Prostate gland (tissue), 2 donors: ENCODE data around the gene FYCO1. TPM values are rescaled to one million over a fixed set of nuclear protein-coding genes. Genes with fewer than 3 reads are reported as not detected.
"Not testable (repeated sequence)": the region's sequence is repeated elsewhere in the genome, so short reads cannot be mapped to it uniquely, and the experiment has no call there.

Experiments used
- DNase-seq: peaks from one replicate; pipeline ENCODE4 v3.0.0-alpha.2; 2019; ENCODE audit warnings: low spot score
- H3K27ac ChIP-seq, 2 donors: fragments of 200-600 bp; sonication (generic); 2 replicates each; pipeline ENCODE4 v1.5.1; 2017 to 2019
- H3K27me3 ChIP-seq: fragments of 200-600 bp; sonication (generic); replicated peaks from 2 replicates; pipeline ENCODE4 v1.5.1; 2019; ENCODE audit not compliant: insufficient read depth
- H3K36me3 ChIP-seq, 2 donors: fragments of 200-600 bp; sonication (generic); 1 replicate in 1 of 2; 2 replicates in 1 of 2; pipeline versions ENCODE4 v1.5.1 to v1.8.1; 2017 to 2019
- H3K4me1 ChIP-seq: fragments of 200-600 bp; sonication (generic); replicated peaks from 2 replicates; pipeline ENCODE4 v1.5.1; 2019
- H3K4me3 ChIP-seq, 2 donors: fragments of 200-600 bp; sonication (generic); 2 replicates each; pipeline ENCODE4 v1.5.1; 2017 to 2019
- H3K9me3 ChIP-seq: fragments of 200-600 bp; sonication (generic); 2 replicates; pipeline ENCODE4 v1.5.1; 2017
- POLR2A ChIP-seq: fragments of 450-650 bp; IDR thresholded peaks from one replicate; pipeline ENCODE4 v1.6.1; 2016; ENCODE audit warnings: antibody characterized with exemption, mild to moderate bottlenecking
- POLR2AphosphoS5 ChIP-seq: sonication (generic); formaldehyde crosslinking; IDR thresholded peaks from one replicate; pipeline ENCODE4 v1.6.1; 2017; ENCODE audit warnings: antibody characterized with exemption
- WGBS: methylation state at CpG from one replicate; pipeline ENCODE4 v1.1.5; 2018; 5-methylcytosine and 5-hydroxymethylcytosine counted together
- intact Hi-C: fragments of 100-400 bp; cut with DNase I; formaldehyde crosslinking; loops from one replicate; pipeline ENCODE4 v1.14.2; 2022
- total RNA-seq, 2 donors: library from RNA; depleted of rRNA; stranded (reverse); fragments of >200 nt; gene quantifications; one replicate each; pipeline ENCODE4 v1.1.0, GENCODE V29; 2016
- TF ChIP-seq, protein P1 (sequence below), 4 experiments: fragments of 200-600 bp in 2 of 4; fragments of 450-650 bp in 2 of 4; sonication (generic) in 2 of 4; IDR thresholded peaks; 1 replicate in 3 of 4; 2 replicates in 1 of 4; pipeline ENCODE4 v1.5.1; 2016 to 2019; ENCODE audit warnings: antibody characterized with exemption in 4 of 4, mild to moderate bottlenecking in 2 of 4, moderate library complexity in 2 of 4

The FYCO1 gene
- total RNA-seq, 2 donors from 2014 or later: 33.1 to 56.7 TPM

DNA sequence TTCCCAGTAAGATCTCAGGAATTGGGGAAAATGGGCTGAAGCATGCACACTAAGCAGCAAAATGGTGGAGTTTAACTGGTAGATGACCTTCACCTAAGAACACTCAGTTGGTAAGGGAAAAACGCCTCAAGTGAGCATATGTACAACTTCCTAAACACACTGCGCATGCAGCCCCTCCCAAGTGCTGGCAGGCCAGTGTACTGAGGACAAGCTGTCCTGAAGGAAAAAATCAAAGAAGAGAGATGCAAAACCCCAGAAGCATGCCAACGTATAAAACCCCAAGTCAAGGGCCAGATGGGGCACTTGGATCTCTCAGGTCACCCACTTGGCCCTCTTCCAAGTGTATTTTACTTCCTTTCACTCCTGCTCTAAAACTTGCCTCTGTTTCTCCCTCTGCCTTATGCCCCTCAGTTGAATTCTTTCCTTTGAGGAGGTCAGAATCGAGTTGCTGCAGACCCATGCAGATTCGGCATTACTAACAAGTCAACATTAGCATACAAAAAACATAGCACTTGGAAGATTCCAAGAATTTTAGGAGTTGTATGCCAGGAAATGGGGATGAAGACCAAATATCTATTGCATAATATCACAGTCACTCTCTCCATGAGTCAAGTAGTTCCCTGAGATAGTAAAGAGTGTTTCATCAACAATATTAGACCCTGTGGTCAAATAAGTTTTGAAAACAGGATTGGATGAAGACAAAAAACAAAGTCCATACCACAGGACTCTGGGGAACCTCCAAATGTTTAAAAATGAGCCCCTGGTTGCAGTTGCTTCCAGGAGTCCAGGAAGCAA lies 10.8 kb upstream of the FYCO1 start:
- 77% methylated on average over 5 of the region's 5 CpGs for WGBS
- Histone ChIP-seq H3K36me3 (no peaks in the 10 kb centered on the region), H3K9me3 (no peaks in the 10 kb centered on the region), H3K27me3 (no peaks in the 10 kb centered on the region), H3K4me1 (no peaks in the 10 kb centered on the region), H3K4me3 (no peak overlapping the region), H3K27ac (no peak overlapping the region)
- TF ChIP-seq, protein P1, sequence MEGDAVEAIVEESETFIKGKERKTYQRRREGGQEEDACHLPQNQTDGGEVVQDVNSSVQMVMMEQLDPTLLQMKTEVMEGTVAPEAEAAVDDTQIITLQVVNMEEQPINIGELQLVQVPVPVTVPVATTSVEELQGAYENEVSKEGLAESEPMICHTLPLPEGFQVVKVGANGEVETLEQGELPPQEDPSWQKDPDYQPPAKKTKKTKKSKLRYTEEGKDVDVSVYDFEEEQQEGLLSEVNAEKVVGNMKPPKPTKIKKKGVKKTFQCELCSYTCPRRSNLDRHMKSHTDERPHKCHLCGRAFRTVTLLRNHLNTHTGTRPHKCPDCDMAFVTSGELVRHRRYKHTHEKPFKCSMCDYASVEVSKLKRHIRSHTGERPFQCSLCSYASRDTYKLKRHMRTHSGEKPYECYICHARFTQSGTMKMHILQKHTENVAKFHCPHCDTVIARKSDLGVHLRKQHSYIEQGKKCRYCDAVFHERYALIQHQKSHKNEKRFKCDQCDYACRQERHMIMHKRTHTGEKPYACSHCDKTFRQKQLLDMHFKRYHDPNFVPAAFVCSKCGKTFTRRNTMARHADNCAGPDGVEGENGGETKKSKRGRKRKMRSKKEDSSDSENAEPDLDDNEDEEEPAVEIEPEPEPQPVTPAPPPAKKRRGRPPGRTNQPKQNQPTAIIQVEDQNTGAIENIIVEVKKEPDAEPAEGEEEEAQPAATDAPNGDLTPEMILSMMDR (IDR thresholded peaks at IDR 0.05): no peak
- no peak for TF ChIP-seq POLR2A
- intact Hi-C loops: no loop called here
- no peak for DNase-seq

DNA sequence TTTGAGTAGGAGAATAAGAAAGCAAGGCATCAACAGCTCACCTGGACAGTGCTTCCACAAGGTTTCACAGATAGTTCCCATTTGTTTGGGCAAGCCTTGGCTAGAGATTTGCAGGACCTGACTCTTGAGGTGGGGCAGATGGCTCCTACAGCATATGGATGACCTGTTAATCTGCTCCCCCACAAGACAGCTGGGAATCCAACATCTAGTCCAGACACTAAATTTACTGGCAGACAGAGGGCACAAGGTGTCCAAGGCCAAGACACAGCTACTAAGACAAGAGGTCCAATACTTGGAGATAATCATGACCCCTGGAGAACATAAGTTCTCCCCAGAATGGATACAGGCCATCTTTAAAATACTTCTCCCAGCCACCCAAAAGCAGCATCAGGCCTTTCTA lies 8.1 kb upstream of the FYCO1 start:
- intact Hi-C loops, DNase-seq, H3K36me3 ChIP-seq, H3K9me3 ChIP-seq, H3K4me3 ChIP-seq, H3K4me1 ChIP-seq, H3K27ac ChIP-seq, H3K27me3 ChIP-seq: not testable (repeated sequence)

- no peaks in the 10 kb centered on the region for H3K9me3 ChIP-seq
- TF ChIP-seq, protein P1 (IDR thresholded peaks at IDR 0.05): no peak
- no peaks in the 10 kb centered on the region for H3K36me3 ChIP-seq
- no peaks in the 10 kb centered on the region for H3K27me3 ChIP-seq
- DNase-seq: no peak
- no peaks in the 10 kb centered on the region for H3K4me1 ChIP-seq
- intact Hi-C loops: no loop called here
- no peak overlapping the region for H3K4me3 ChIP-seq
- H3K27ac ChIP-seq: no peak overlapping the region
- WGBS: 84% methylated on average over 2 of the region's 2 CpGs
Observed at GRCh38 chr3:46001178-46001577, 5.6 kb upstream of the FYCO1 start.

DNA sequence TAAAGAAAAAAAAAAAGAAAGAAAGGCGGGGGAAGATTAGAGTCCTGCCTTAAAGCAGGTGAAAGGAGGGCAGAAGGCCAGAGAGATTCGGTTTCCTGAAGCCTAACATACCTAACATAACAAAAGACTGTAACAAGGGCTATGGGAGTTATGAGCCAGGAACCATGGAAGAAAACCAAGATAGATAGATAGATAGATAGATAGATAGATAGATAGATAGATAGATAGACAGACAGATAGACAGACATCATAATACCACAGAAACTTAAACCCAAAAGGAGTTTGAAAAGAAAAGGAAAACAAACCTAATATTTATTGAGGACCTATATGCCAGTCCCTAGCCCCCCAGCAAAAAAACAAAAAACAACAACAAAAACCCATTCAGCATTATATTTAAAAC lies 2.3 kb upstream of the FYCO1 start:
- intact Hi-C loops: loop anchor here (5.0 to 10.0 kb wide), 2 partner anchors 56 to 77 kb away; partner anchors contain the start of gene CXCR6
- no peak for DNase-seq
- TF ChIP-seq, protein P1 (IDR thresholded peaks at IDR 0.05): no peak
- no peak for TF ChIP-seq POLR2A
- no peak for TF ChIP-seq POLR2AphosphoS5
- WGBS: 61% methylated on average over 2 of the region's 2 CpGs
- H3K27me3 ChIP-seq: no peaks in the 10 kb centered on the region
- peaks cover 7% of the 10 kb centered on the region for H3K4me1 ChIP-seq
- H3K4me3 ChIP-seq: no peak overlapping the region
- no peak overlapping the region for H3K27ac ChIP-seq
- no peaks in the 10 kb centered on the region for H3K36me3 ChIP-seq
- H3K9me3 ChIP-seq: no peaks in the 10 kb centered on the region

DNA sequence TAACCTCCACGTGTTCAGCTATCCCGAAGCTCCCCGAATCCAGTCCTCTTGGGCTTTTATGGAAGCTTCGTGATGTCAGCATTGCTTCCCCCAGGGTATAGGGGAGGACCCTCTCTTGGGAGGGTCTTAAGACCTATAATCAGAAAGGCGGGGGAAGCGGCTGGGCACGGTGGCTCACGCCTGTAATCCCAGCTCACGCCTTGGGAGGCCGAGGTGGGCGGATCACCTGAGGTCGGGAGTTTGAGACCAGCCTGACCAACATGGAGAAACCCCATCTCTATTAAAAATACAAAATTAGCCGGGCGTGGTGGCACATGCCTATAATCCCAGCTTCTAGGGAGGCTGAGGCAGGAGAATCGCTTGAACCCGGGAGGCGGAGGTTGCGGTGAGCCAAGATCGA lies 1.9 kb upstream of the FYCO1 start:
- not testable (repeated sequence) for H3K4me3 ChIP-seq, H3K9me3 ChIP-seq, H3K36me3 ChIP-seq, H3K4me1 ChIP-seq, DNase-seq, H3K27ac ChIP-seq, H3K27me3 ChIP-seq
- WGBS: 95% methylated on average over 19 of the region's 19 CpGs
- intact Hi-C loops: loop anchor here (5.0 to 10.0 kb wide), 2 partner anchors 55 to 77 kb away; partner anchors contain the start of gene CXCR6
